OCI-LY3 (cell line): ENCODE data around the gene SLC1A6.

Experiments used
- CTCF ChIP-seq: fragments of 200-600, 300-600 bp; sonication (generic); IDR thresholded peaks from 2 replicates; pipeline ENCODE4 v1.5.1; 2014; ENCODE audit warnings: antibody characterized with exemption, low read length, low read depth
- EZH2phosphoT487 ChIP-seq: fragments of 200-600 bp; shearing (Covaris generic); IDR thresholded peaks from 2 replicates; pipeline ENCODE4 v1.6.1; 2018; ENCODE audit warnings: antibody characterized with exemption, mixed run types, low read depth

GRCh38 chr19:14943601-14944000, 36.1 kb downstream of the SLC1A6 start:
- no peak for TF ChIP-seq CTCF
- no peak for TF ChIP-seq EZH2phosphoT487
